Keratinocyte (primary cell): ENCODE results near the gene VPS37B. TPM values are rescaled to one million over a fixed set of nuclear protein-coding genes. Genes with fewer than 3 reads are reported as not detected.

Experiments used
- DNase-seq: peaks from one replicate; pipeline ENCODE4 v3.0.0-alpha.2; 2011; ENCODE audit warnings: low read depth, missing footprints, low spot score
- FAIRE-seq: peaks from 2 replicates; lab custom pipeline; 2011; peaks lifted over from hg19 to GRCh38; lab: Jason Lieb, UNC
- H2AFZ ChIP-seq: 2 replicates; pipeline ENCODE4 v1.6.0; 2012; ENCODE audit warnings: low read length, control low read depth, inconsistent platforms; ENCODE audit not compliant: control insufficient read depth
- H3K27ac ChIP-seq: 2 replicates; pipeline ENCODE4 v1.5.1; 2011; ENCODE audit warnings: low read length; ENCODE audit not compliant: control insufficient read depth, insufficient read depth
- H3K27me3 ChIP-seq: 3 replicates; pipeline ENCODE4 v1.6.0; 2011; ENCODE audit warnings: low read length; ENCODE audit not compliant: control insufficient read depth, insufficient read depth; ENCODE audit errors: extremely low read depth
- H3K36me3 ChIP-seq, 2 experiments: 2 replicates in 1 of 2; 3 replicates in 1 of 2; pipeline ENCODE4 v1.5.1; 2011; ENCODE audit warnings: low read length in 2 of 2, mild to moderate bottlenecking in 1 of 2; ENCODE audit not compliant: control insufficient read depth in 2 of 2, insufficient read depth in 2 of 2; ENCODE audit errors: extremely low read depth in 1 of 2
- H3K4me1 ChIP-seq: 3 replicates; pipeline ENCODE4 v1.5.1; 2011; ENCODE audit warnings: low read length; ENCODE audit not compliant: control insufficient read depth, insufficient read depth; ENCODE audit errors: extremely low read depth
- H3K4me2 ChIP-seq: 3 replicates; pipeline ENCODE4 v1.6.0; 2011; ENCODE audit warnings: low read depth, low read length; ENCODE audit not compliant: control insufficient read depth, insufficient read depth; ENCODE audit errors: extremely low read depth
- H3K4me3 ChIP-seq, 3 experiments: fragments of 200-600 bp in 1 of 3; sonication (generic) in 1 of 3; 2 replicates in 2 of 3; 3 replicates in 1 of 3; pipeline ENCODE4 v1.5.1; 2011 to 2016; ENCODE audit warnings: low read length in 3 of 3, mild to moderate bottlenecking in 3 of 3, control low read depth in 2 of 3, inconsistent platforms in 1 of 3, low read depth in 1 of 3, mixed read lengths in 1 of 3, mixed run types in 1 of 3, moderate library complexity in 1 of 3; ENCODE audit not compliant: control insufficient read depth in 2 of 3, insufficient read depth in 2 of 3; ENCODE audit errors: extremely low read depth in 1 of 3
- H3K79me2 ChIP-seq: 2 replicates; pipeline ENCODE4 v1.6.0; 2012; ENCODE audit warnings: low read length; ENCODE audit not compliant: control insufficient read depth, insufficient read depth
- H3K9ac ChIP-seq: 3 replicates; pipeline ENCODE4 v1.6.0; 2011; ENCODE audit warnings: low read length; ENCODE audit not compliant: control insufficient read depth, insufficient read depth; ENCODE audit errors: extremely low read depth
- H3K9me1 ChIP-seq: 3 replicates; pipeline ENCODE4 v1.6.0; 2011; ENCODE audit warnings: low read length; ENCODE audit not compliant: control insufficient read depth, insufficient read depth; ENCODE audit errors: extremely low read depth
- H3K9me3 ChIP-seq: 2 replicates; pipeline ENCODE4 v1.5.1; 2012; ENCODE audit warnings: low read depth, low read length; ENCODE audit not compliant: control insufficient read depth
- H4K20me1 ChIP-seq: 3 replicates; pipeline ENCODE4 v1.6.0; 2011; ENCODE audit warnings: low read length; ENCODE audit not compliant: control insufficient read depth, insufficient read depth; ENCODE audit errors: extremely low read depth
- CTCF ChIP-seq, 3 experiments: IDR thresholded peaks in 1 of 3; conservative IDR thresholded peaks in 1 of 3; optimal IDR thresholded peaks in 1 of 3; 2 replicates in 2 of 3; 3 replicates in 1 of 3; pipeline versions ENCODE3 to v1.5.1; 2011; ENCODE audit warnings: low read length in 3 of 3, mild to moderate bottlenecking in 3 of 3, moderate library complexity in 2 of 3, control low read depth in 1 of 3, inconsistent platforms in 1 of 3; ENCODE audit not compliant: insufficient read depth in 2 of 3; ENCODE audit errors: extremely low read depth in 1 of 3
- EZH2 ChIP-seq: IDR thresholded peaks from one replicate; pipeline ENCODE4 v1.6.1; 2012; ENCODE audit warnings: inconsistent platforms, mild to moderate bottlenecking, low read length, moderate library complexity
- dilution Hi-C: fragments of 300-500 bp; cut with MboI; formaldehyde crosslinking; loops from one replicate; pipeline ENCODE4 v1.7.0; 2020; ENCODE audit warnings: low sequenced_read_pairs; ENCODE audit not compliant: extremely low pct_ligation_motif_present
- polyA plus RNA-seq, 5 experiments: library from polyadenylated mRNA; depleted of rRNA in 3 of 5; stranded (reverse) in 3 of 5; stranded (forward) in 1 of 5; unstranded in 1 of 5; fragments of >200 nt; gene quantifications; 1 replicate in 1 of 5; 2 replicates in 3 of 5; 3 replicates in 1 of 5; pipeline versions ENCODE4 v1.2.1 to v1.2.3, GENCODE V29; 2011 to 2012; ENCODE audit warnings: missing spikeins in 2 of 5, low read depth in 1 of 5, low replicate concordance in 1 of 5

Gene VPS37B
- polyA plus RNA-seq, 1 donor (not counting 4 experiments of a cell fraction or from before 2014, with no cell fraction given) = 34.1 TPM

- no peak overlapping the region for H2AFZ ChIP-seq
- H3K27me3 ChIP-seq = no peaks in the 10 kb centered on the region
- H3K79me2 ChIP-seq = peaks cover 51% of the 10 kb centered on the region
- TF ChIP-seq CTCF (optimal IDR thresholded peaks at IDR 0.05 in 1 of 3, IDR thresholded peaks at IDR 0.05 in 1 of 3, conservative IDR thresholded peaks at IDR 0.05 in 1 of 3; ENCODE audit: extremely low read depth in 1 of 3, insufficient read depth in 2 of 3, low read length in 3 of 3) (no peak), EZH2 (no peak)
- no peaks in the 10 kb centered on the region for H3K9me3 ChIP-seq
- dilution Hi-C loops = no loop called here
- peak overlapping the region; percentile 81 for H3K4me2 ChIP-seq
- H3K9ac ChIP-seq = peak overlapping the region; percentile 83
- H3K9me1 ChIP-seq = no peaks in the 10 kb centered on the region
- peaks cover 4 to 10% of the 10 kb centered on the region in 2 experiments for H3K36me3 ChIP-seq
- H3K4me1 ChIP-seq = peaks cover 45% of the 10 kb centered on the region
- H3K4me3 ChIP-seq = peak overlapping the region; percentile 69 to 83 (median 76)
- FAIRE-seq = no peak
- peak overlapping the region; percentile 68 for H3K27ac ChIP-seq
- DNase-seq = no peak
- H4K20me1 ChIP-seq = no peaks in the 10 kb centered on the region
Observed at GRCh38 chr12:122836027-122836921, 59.6 kb downstream of the VPS37B start.

- H3K79me2 ChIP-seq = peaks cover 48% of the 10 kb centered on the region
- peak overlapping the region; percentile 83 for H3K9ac ChIP-seq
- H3K4me2 ChIP-seq = peak overlapping the region; percentile 81
- no peak overlapping the region for H2AFZ ChIP-seq
- peaks cover 4 to 10% of the 10 kb centered on the region in 2 experiments for H3K36me3 ChIP-seq
- peak overlapping the region; percentile 69 to 83 (median 76) for H3K4me3 ChIP-seq
- DNase-seq (no peak), FAIRE-seq (no peak)
- dilution Hi-C loops = no loop called here
- H3K4me1 ChIP-seq = peaks cover 43% of the 10 kb centered on the region
- no peaks in the 10 kb centered on the region for H3K27me3 ChIP-seq
- H3K9me3 ChIP-seq = no peaks in the 10 kb centered on the region
- H4K20me1 ChIP-seq = no peaks in the 10 kb centered on the region
- H3K27ac ChIP-seq = peak overlapping the region; percentile 68
- no peaks in the 10 kb centered on the region for H3K9me1 ChIP-seq
- TF ChIP-seq CTCF (optimal IDR thresholded peaks at IDR 0.05 in 1 of 3, IDR thresholded peaks at IDR 0.05 in 1 of 3, conservative IDR thresholded peaks at IDR 0.05 in 1 of 3; ENCODE audit: extremely low read depth in 1 of 3, insufficient read depth in 2 of 3, low read length in 3 of 3) (no peak), EZH2 (no peak)
Observed at GRCh38 chr12:122835750-122836026, 60.2 kb downstream of the VPS37B start.
